ENCODE data around the gene NCAPD2. TPM values are rescaled to one million over a fixed set of nuclear protein-coding genes. Genes with fewer than 3 reads are reported as not detected.
A peak's percentile ranks its signal among the peaks of the same experiment; 100 is the strongest.

NCAPD2 gene, protein sequence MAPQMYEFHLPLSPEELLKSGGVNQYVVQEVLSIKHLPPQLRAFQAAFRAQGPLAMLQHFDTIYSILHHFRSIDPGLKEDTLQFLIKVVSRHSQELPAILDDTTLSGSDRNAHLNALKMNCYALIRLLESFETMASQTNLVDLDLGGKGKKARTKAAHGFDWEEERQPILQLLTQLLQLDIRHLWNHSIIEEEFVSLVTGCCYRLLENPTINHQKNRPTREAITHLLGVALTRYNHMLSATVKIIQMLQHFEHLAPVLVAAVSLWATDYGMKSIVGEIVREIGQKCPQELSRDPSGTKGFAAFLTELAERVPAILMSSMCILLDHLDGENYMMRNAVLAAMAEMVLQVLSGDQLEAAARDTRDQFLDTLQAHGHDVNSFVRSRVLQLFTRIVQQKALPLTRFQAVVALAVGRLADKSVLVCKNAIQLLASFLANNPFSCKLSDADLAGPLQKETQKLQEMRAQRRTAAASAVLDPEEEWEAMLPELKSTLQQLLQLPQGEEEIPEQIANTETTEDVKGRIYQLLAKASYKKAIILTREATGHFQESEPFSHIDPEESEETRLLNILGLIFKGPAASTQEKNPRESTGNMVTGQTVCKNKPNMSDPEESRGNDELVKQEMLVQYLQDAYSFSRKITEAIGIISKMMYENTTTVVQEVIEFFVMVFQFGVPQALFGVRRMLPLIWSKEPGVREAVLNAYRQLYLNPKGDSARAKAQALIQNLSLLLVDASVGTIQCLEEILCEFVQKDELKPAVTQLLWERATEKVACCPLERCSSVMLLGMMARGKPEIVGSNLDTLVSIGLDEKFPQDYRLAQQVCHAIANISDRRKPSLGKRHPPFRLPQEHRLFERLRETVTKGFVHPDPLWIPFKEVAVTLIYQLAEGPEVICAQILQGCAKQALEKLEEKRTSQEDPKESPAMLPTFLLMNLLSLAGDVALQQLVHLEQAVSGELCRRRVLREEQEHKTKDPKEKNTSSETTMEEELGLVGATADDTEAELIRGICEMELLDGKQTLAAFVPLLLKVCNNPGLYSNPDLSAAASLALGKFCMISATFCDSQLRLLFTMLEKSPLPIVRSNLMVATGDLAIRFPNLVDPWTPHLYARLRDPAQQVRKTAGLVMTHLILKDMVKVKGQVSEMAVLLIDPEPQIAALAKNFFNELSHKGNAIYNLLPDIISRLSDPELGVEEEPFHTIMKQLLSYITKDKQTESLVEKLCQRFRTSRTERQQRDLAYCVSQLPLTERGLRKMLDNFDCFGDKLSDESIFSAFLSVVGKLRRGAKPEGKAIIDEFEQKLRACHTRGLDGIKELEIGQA (N-terminal part only)
- total RNA-seq: 10 to 100 TPM; 29.8 to 36.1 (median 32.9) TPM

DNA sequence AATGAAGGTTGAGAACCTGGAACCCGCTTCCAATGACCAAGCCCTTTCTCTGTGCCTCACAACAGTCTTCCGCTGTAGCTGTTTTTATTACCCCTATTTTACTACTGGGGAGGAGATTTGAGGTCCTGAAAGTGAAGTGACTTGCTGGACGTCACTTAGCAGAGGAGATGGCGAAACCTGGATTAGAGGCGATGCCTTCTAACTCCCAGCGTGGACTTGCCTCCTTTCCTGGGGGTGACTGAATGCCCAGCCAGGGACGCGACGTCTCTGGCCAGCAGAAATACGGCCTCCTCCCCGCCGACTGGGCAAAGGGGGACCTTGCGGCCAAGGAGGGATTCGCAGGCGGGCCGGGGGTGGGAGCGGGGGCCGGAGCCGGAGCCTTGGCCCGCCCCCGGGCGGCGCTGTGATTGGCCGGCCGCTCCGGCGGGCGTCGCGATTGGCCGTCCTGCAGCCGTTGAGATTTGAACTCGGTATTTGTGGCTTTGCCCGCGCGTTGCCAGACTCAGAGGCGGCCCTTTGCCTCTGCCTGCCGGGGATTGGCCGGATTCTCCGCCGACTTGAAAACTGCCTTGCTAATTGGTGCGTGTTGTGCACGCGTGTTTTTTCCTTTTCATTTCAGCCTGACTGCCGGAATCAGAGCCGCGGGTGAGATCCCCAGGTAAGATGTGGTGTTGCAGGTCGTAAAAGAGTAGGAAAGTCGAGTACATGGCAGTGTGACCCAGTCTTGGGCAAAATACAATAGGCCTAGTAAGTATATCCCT is at the start of gene NCAPD2:
Gene NCAPD2 (plus strand): TSS at position 606 of the 761 bp plus-strand sequence. CDS start 997 bp downstream, outside the sequence.
- Mint-ChIP-seq H3K27me3 (ENCODE audit: low read depth) (no peaks in the 10 kb centered on the region), H3K4me3 (peak within 1 kb of the TSS; percentile 92), H3K36me3 (ENCODE audit: insufficient read depth) (peaks cover 14% of the 10 kb centered on the region), H3K9me3 (no peaks in the 10 kb centered on the region), H3K4me1 (ENCODE audit: low read depth) (peaks cover 30% of the 10 kb centered on the region)
- DNase-seq: peak; percentile 89
- peak; percentile 91 for ATAC-seq

DNA sequence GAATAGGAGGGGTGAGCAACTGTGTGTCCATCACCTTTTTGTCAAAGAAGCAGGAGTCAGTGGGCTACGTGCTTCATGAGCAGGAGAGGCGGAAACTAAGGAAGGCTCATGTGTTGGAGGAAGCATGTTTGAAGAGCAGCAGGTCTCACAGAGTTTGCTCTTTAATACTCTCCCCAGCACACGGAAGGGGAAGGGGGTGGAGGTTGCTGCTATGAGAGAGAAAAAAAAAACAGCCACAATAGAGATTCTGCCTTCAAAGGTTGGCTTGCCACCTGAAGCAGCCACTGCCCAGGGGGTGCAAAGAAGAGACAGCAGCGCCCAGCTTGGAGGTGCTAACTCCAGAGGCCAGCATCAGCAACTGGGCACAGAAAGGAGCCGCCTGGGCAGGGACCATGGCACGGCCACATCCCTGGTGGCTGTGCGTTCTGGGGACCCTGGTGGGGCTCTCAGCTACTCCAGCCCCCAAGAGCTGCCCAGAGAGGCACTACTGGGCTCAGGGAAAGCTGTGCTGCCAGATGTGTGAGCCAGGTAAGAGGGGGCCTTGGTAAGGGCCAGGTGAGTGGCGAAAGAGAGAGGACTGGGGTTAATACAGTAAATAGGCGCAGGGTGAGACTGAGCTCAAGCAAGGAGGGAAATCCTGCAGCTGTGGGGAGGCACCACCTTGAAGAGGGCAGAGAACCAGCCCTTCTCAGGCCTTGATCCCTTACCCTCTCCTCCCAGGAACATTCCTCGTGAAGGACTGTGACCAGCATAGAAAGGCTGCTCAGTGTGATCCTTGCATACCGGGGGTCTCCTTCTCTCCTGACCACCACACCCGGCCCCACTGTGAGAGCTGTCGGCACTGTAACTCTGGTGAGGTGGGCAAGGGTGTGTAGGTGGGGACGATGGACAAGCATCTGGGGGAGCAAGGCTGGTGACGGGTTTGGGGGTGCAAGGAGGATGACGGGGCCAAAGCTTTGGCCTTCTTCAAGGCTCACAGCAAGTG is 48.9 kb upstream of the NCAPD2 start, which contains the start of gene CD27:
Gene CD27 (plus strand): TSS at position 252 of the 985 bp plus-strand sequence. CDS start 141 bp downstream, at position 393.
- H3K27me3 Mint-ChIP-seq (ENCODE audit: low read depth): no peaks in the 10 kb centered on the region
- DNase-seq (no peak), ATAC-seq (peak; percentile 28 to 32)
- H3K4me3 Mint-ChIP-seq: peak within 1 kb of the TSS; percentile 90
- H3K9me3 Mint-ChIP-seq: no peaks in the 10 kb centered on the region
- H3K4me1 Mint-ChIP-seq (ENCODE audit: low read depth): peaks cover 70% of the 10 kb centered on the region
- no peaks in the 10 kb centered on the region for H3K36me3 Mint-ChIP-seq (ENCODE audit: insufficient read depth)

DNA sequence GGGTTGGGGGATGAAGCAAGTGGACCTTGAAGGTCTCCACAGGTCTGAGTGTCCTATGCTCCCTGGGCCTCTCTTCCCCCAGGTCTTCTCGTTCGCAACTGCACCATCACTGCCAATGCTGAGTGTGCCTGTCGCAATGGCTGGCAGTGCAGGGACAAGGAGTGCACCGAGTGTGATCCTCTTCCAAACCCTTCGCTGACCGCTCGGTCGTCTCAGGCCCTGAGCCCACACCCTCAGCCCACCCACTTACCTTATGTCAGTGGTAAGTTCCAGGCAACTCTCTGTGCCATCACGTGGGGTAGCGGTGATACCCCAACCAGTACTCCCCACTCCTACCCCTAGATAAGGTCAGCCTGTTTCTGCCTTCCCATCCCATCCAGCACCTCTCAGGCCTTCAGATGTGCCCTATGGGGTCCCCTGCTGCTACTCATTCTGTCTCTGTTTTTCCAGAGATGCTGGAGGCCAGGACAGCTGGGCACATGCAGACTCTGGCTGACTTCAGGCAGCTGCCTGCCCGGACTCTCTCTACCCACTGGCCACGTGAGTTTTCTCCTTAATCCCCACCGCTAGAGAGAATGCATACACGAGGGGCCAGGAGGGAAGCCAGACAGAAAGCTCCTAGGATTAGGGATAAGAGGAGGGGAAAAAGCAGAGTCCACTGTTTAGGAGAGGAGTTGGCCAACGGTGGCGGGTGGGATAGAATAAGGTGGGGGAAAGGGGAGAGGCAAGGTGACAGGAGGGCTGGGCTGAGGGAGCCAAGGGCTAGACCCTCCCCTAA is 43.6 kb upstream of the NCAPD2 start:
- Mint-ChIP-seq H3K9me3 (no peaks in the 10 kb centered on the region), H3K27me3 (ENCODE audit: low read depth) (no peaks in the 10 kb centered on the region), H3K36me3 (ENCODE audit: insufficient read depth) (peaks cover 14% of the 10 kb centered on the region), H3K4me1 (ENCODE audit: low read depth) (peaks cover 77% of the 10 kb centered on the region), H3K4me3 (peak overlapping the region; percentile 100)
- ATAC-seq: no peak
- DNase-seq: no peak

DNA sequence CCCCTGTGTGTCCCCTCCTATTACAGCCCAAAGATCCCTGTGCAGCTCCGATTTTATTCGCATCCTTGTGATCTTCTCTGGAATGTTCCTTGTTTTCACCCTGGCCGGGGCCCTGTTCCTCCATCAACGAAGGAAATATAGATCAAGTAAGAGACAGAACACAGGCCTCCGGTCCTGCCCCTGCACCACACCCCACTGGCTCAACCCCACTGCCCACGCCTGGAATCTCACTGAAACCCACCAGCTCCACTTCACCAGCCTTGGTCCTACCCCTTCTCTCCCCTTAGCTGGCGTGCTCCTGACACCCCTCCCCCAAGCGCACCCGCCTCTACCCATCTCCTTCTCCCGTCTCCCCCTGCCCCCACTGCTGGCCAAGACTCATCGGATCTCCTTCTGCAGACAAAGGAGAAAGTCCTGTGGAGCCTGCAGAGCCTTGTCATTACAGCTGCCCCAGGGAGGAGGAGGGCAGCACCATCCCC is 43.0 kb upstream of the NCAPD2 start:
- Mint-ChIP-seq H3K4me1 (ENCODE audit: low read depth) (peaks cover 75% of the 10 kb centered on the region), H3K4me3 (peak overlapping the region; percentile 100), H3K27me3 (ENCODE audit: low read depth) (no peaks in the 10 kb centered on the region), H3K36me3 (ENCODE audit: insufficient read depth) (peaks cover 17% of the 10 kb centered on the region), H3K9me3 (no peaks in the 10 kb centered on the region)
- DNase-seq (no peak), ATAC-seq (peak in 1 of 2 donors; percentile 1)

DNA sequence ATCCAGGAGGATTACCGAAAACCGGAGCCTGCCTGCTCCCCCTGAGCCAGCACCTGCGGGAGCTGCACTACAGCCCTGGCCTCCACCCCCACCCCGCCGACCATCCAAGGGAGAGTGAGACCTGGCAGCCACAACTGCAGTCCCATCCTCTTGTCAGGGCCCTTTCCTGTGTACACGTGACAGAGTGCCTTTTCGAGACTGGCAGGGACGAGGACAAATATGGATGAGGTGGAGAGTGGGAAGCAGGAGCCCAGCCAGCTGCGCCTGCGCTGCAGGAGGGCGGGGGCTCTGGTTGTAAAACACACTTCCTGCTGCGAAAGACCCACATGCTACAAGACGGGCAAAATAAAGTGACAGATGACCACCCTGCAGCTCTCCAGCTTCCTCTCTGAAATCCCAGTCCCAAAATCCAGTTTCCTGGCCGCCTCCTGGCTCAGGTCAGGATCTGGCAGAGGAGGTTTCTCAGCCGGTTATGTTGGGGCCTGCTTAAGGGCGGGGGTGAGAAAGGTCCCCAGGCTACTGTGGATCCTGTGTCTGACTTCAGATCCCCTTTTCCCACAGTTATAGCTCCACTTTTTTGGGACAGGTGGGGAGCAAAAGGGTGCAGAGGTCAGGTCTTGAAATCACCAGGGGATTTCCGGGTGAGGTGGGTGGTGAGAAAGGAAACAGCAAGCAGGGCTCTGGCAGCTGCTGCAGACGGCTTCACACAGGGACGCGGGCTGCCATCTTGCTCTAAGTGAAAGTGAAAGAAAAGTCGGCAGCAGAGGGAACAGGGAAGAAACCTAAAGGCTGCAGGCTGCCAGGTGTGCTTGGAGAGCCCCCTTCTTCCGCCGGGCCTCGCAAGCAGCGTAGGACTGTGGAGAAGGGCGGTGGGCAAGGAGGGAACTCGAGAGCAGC is 42.3 kb upstream of the NCAPD2 start, which contains the start of gene TAPBPL:
Gene TAPBPL (plus strand): TSS at position 695 of the 897 bp plus-strand sequence. CDS start 207 bp downstream, outside the sequence.
- Mint-ChIP-seq H3K9me3 (no peaks in the 10 kb centered on the region), H3K27me3 (ENCODE audit: low read depth) (no peaks in the 10 kb centered on the region), H3K4me1 (ENCODE audit: low read depth) (peaks cover 71% of the 10 kb centered on the region), H3K36me3 (ENCODE audit: insufficient read depth) (peaks cover 19% of the 10 kb centered on the region), H3K4me3 (peak within 1 kb of the TSS; percentile 100)
- peak; percentile 72 for DNase-seq
- peak; percentile 87 to 90 for ATAC-seq

DNA sequence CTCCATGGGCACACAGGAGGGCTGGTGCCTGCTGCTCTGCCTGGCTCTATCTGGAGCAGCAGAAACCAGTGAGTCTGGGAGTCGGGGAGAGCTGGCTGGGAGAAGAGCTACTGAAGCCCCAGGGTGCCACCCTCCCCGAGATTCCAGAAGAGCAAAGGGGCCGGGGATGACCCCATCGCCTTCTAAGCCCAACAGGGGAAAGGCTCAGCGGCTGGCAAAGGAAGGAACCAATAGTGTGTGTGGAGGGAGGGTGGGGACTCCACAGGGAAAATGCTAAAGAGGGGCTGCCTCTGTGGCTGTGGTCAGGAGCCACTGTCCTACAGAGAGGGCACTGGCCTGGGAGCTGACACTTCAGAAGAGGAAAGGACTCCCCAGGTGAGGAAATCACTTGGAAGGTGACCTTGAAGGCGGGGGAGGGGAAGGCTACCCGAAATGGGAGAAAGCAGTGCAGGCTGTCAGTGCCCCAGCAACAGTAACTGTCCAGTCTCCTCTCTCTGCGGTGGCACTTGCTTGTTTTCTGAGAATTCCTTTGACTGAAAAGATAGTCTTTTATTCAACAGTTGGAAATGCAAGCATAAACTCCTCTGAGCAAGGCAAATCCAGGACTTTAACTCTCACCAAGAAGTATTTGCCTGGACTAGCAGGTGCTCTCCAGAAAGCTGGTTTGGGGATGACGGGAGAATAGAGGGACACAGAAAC is 41.5 kb upstream of the NCAPD2 start:
- Mint-ChIP-seq H3K9me3 (no peaks in the 10 kb centered on the region), H3K4me3 (peak overlapping the region; percentile 100), H3K4me1 (ENCODE audit: low read depth) (peaks cover 71% of the 10 kb centered on the region), H3K36me3 (ENCODE audit: insufficient read depth) (peaks cover 25% of the 10 kb centered on the region), H3K27me3 (ENCODE audit: low read depth) (no peaks in the 10 kb centered on the region)
- ATAC-seq: peak; percentile 3 to 11
- DNase-seq: no peak

DNA sequence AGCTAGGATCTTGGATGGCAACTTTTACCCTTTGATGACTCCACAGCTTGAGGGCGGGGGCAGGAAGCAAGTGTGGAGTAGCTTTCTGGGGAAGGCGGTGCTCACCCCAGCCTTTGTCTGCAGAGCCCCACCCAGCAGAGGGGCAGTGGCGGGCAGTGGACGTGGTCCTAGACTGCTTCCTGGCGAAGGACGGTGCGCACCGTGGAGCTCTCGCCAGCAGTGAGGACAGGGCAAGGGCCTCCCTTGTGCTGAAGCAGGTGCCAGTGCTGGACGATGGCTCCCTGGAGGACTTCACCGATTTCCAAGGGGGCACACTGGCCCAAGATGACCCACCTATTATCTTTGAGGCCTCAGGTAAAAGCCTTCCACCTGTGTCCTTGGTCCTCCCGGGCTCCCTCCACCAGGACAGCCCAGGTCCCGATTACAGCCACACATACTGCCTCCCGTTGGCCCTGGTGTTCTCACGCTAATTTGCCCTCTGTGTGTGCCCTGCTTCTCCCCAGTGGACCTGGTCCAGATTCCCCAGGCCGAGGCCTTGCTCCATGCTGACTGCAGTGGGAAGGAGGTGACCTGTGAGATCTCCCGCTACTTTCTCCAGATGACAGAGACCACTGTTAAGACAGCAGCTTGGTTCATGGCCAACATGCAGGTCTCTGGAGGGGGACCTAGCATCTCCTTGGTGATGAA is 40.8 kb upstream of the NCAPD2 start:
- Mint-ChIP-seq H3K4me3 (peak overlapping the region; percentile 100), H3K27me3 (ENCODE audit: low read depth) (no peaks in the 10 kb centered on the region), H3K36me3 (ENCODE audit: insufficient read depth) (peaks cover 28% of the 10 kb centered on the region), H3K9me3 (no peaks in the 10 kb centered on the region), H3K4me1 (ENCODE audit: low read depth) (peaks cover 67% of the 10 kb centered on the region)
- DNase-seq (no peak), ATAC-seq (peak in 1 of 2 donors; percentile 8)

DNA sequence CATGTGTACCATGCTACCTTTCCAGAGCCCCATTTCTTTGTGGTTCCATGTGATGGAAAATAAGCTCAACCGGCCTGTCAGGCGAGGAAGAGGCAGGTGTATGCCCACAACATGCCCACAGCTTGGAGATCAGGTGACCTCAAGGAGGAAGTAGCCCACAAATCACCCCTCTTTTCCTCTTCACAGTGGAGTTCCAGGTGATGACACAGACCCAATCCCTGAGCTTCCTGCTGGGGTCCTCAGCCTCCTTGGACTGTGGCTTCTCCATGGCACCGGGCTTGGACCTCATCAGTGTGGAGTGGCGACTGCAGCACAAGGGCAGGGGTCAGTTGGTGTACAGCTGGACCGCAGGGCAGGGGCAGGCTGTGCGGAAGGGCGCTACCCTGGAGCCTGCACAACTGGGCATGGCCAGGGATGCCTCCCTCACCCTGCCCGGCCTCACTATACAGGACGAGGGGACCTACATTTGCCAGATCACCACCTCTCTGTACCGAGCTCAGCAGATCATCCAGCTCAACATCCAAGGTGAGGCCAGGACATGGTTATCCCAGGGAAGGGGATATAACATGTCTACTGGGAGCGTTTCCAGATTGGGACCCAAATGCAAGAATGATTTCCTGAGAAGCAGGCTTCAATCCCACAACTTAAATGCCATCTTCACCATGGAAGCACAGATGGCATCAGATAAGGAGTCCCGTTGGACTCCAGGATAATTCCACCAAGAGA is 36.5 kb upstream of the NCAPD2 start:
- H3K4me3 Mint-ChIP-seq: no peak overlapping the region

DNA sequence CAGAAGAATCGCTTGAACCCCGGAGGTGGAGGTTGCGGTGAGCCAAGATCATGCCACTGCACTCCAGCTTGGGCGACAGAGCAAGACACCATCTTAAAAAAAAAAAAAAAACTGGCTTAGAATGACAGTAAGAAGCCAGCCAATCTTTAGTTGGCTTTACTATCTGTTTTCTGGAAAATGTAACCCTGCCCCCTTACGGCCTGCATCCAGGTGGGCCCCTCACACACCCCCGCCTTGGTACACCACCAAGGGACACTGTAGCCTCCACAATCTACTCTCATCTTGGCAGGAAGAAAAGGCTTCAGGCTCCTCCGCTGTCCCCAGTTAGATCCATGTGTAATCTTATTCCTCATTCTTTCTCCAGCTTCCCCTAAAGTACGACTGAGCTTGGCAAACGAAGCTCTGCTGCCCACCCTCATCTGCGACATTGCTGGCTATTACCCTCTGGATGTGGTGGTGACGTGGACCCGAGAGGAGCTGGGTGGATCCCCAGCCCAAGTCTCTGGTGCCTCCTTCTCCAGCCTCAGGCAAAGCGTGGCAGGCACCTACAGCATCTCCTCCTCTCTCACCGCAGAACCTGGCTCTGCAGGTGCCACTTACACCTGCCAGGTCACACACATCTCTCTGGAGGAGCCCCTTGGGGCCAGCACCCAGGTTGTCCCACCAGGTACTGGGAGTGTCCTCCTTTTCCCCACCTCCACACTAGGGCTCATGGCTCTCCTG is 35.5 kb upstream of the NCAPD2 start:
- H3K4me1 Mint-ChIP-seq (ENCODE audit: low read depth): peaks cover 81% of the 10 kb centered on the region
- no peaks in the 10 kb centered on the region for H3K9me3 Mint-ChIP-seq
- ATAC-seq (no peak), DNase-seq (no peak)
- no peak overlapping the region for H3K4me3 Mint-ChIP-seq
- no peaks in the 10 kb centered on the region for H3K27me3 Mint-ChIP-seq (ENCODE audit: low read depth)
- H3K36me3 Mint-ChIP-seq (ENCODE audit: insufficient read depth): peaks cover 58% of the 10 kb centered on the region

More for the DNA sequence above, 36.5 kb upstream of the NCAPD2 start:
- Mint-ChIP-seq H3K4me1 (ENCODE audit: low read depth) (peaks cover 78% of the 10 kb centered on the region), H3K27me3 (ENCODE audit: low read depth) (no peaks in the 10 kb centered on the region), H3K9me3 (no peaks in the 10 kb centered on the region), H3K36me3 (ENCODE audit: insufficient read depth) (peaks cover 54% of the 10 kb centered on the region)
- DNase-seq: no peak
- no peak for ATAC-seq

Data from activated T-cell treated with anti-CD3 and anti-CD28 coated beads, Interleukin-2, amount 50 U/mL, for 4 hours (primary cell).